CD4-positive, CD25-positive, alpha-beta regulatory T cell (primary cell): ENCODE results near the gene SSMEM1. TPM values are rescaled to one million over a fixed set of nuclear protein-coding genes. Genes with fewer than 3 reads are reported as not detected.
A peak's percentile ranks its signal among the peaks of the same experiment; 100 is the strongest.

Source experiments
- ATAC-seq, 2 donors: fragments of 150-1000 bp; cut with Tn5 transposase; one replicate each; pipeline ENCODE4 v1.10.0; 2021; ENCODE audit warnings: low read depth in 2 of 2, moderate number of reproducible peaks in 2 of 2, moderate library complexity in 1 of 2
- DNase-seq, 3 donors: peaks; one replicate each; pipeline versions ENCODE4 v3.0.0 to v3.0.0-alpha.2; 2012 to 2022; ENCODE audit warnings: mixed read lengths in 1 of 3
- H3K27ac ChIP-seq: one replicate; pipeline ENCODE4 v1.7.0; 2013; ENCODE audit warnings: mild to moderate bottlenecking, low read length; ENCODE audit not compliant: insufficient read depth, poor library complexity, severe bottlenecking
- H3K27me3 ChIP-seq: one replicate; pipeline ENCODE4 v1.7.0; 2013; ENCODE audit warnings: low read length; ENCODE audit not compliant: control insufficient read depth, insufficient read depth
- H3K36me3 ChIP-seq: one replicate; pipeline ENCODE4 v1.7.0; 2013; ENCODE audit warnings: mild to moderate bottlenecking, low read length, moderate library complexity; ENCODE audit not compliant: control insufficient read depth, insufficient read depth
- H3K4me1 ChIP-seq: 2 replicates; pipeline ENCODE4 v1.7.0; 2013; ENCODE audit warnings: mild to moderate bottlenecking, low read length; ENCODE audit not compliant: insufficient read depth, control insufficient read depth, poor library complexity, severe bottlenecking
- H3K4me3 ChIP-seq: one replicate; pipeline ENCODE4 v1.7.0; 2013; ENCODE audit warnings: low read depth, mild to moderate bottlenecking, low read length, moderate library complexity
- H3K9me3 ChIP-seq, 2 experiments: 1 replicate in 1 of 2; 2 replicates in 1 of 2; pipeline ENCODE4 v1.7.0; 2013; ENCODE audit warnings: low read length in 2 of 2, mild to moderate bottlenecking in 1 of 2, moderate library complexity in 1 of 2; ENCODE audit not compliant: control insufficient read depth in 2 of 2
- H3K27ac Mint-ChIP-seq, 3 donors: one replicate each; pipeline ENCODE4 v1.8.0; 2020 to 2022; ENCODE audit warnings: mild to moderate bottlenecking in 3 of 3, mixed read lengths in 3 of 3, moderate library complexity in 2 of 3
- H3K27me3 Mint-ChIP-seq: one replicate; pipeline ENCODE4 v1.8.0; 2022; ENCODE audit warnings: mild to moderate bottlenecking, mixed read lengths
- H3K36me3 Mint-ChIP-seq: one replicate; pipeline ENCODE4 v1.8.0; 2020; ENCODE audit warnings: mixed read lengths
- H3K4me1 Mint-ChIP-seq, 4 donors: one replicate each; pipeline ENCODE4 v1.8.0; 2020 to 2022; ENCODE audit warnings: mixed read lengths in 4 of 4, mild to moderate bottlenecking in 1 of 4
- H3K4me3 Mint-ChIP-seq, 4 donors: one replicate each; pipeline ENCODE4 v1.8.0; 2020 to 2022; ENCODE audit warnings: mild to moderate bottlenecking in 4 of 4, mixed read lengths in 4 of 4, moderate library complexity in 3 of 4
- H3K9me3 Mint-ChIP-seq, 7 donors: one replicate each; pipeline ENCODE4 v1.8.0; 2020 to 2022; ENCODE audit warnings: mixed read lengths in 7 of 7, mild to moderate bottlenecking in 3 of 7, moderate library complexity in 2 of 7
- polyA plus RNA-seq, 4 donors: library from polyadenylated mRNA; unstranded; fragments of 300-500 nt; fragmentation: Illumina TruSeq; gene quantifications; one replicate each; pipeline ENCODE4 v1.2.3, GENCODE V29; 2021
- total RNA-seq: library from RNA; stranded (reverse); gene quantifications from one replicate; pipeline ENCODE4 v1.2.3, GENCODE V29; 2022

Gene SSMEM1
- total and polyA plus RNA-seq, 5 donors from 2014 or later: not detected

GRCh38 chr7:130213828-130214227, 6.2 kb downstream of the SSMEM1 start:
- no peaks in the 10 kb centered on the region for H3K4me1 ChIP-seq
- H3K27me3 ChIP-seq: peaks cover 7% of the 10 kb centered on the region
- H3K9me3 ChIP-seq: no peaks in the 10 kb centered on the region
- Mint-ChIP-seq H3K4me3 (no peak overlapping the region), H3K9me3 (peaks cover 0 to 1% (median 0%) of the 10 kb centered on the region in 7 donors), H3K27me3 (peaks cover 28% of the 10 kb centered on the region), H3K36me3 (no peaks in the 10 kb centered on the region), H3K27ac (no peak overlapping the region), H3K4me1 (no peaks in the 10 kb centered on the region)
- ATAC-seq (no peak), DNase-seq (no peak)
- H3K4me3 ChIP-seq: no peak overlapping the region
- no peaks in the 10 kb centered on the region for H3K36me3 ChIP-seq
- no peak overlapping the region for H3K27ac ChIP-seq

DNA sequence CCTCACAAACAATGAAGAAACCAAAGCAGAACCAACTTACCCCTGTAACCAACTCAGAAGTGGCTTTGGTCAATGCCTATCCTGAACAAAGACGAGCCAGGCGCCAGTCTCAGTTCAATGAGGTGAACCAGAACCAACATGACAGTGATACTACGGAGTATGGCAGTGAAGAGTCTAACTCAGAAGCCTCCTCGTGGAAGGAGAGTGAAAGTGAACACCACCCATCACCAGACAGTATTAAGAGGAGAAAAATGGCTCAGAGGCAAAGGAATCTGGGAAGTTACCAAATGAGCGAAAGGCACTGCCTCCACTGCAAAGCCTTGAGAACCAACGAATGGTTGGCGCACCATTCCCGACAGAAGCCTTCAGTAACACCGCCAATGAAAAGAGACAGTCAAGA, 8.4 kb downstream of the SSMEM1 start:
- H3K9me3 ChIP-seq: no peaks in the 10 kb centered on the region
- no peaks in the 10 kb centered on the region for H3K4me1 ChIP-seq
- Mint-ChIP-seq H3K27ac (no peak overlapping the region), H3K4me1 (no peaks in the 10 kb centered on the region), H3K27me3 (peaks cover 24% of the 10 kb centered on the region), H3K36me3 (no peaks in the 10 kb centered on the region), H3K4me3 (no peak overlapping the region), H3K9me3 (peaks cover 0 to 1% (median 0%) of the 10 kb centered on the region in 7 donors)
- H3K4me3 ChIP-seq: no peak overlapping the region
- DNase-seq (no peak), ATAC-seq (no peak)
- no peaks in the 10 kb centered on the region for H3K36me3 ChIP-seq
- no peak overlapping the region for H3K27ac ChIP-seq
- H3K27me3 ChIP-seq: peaks cover 7% of the 10 kb centered on the region

DNA sequence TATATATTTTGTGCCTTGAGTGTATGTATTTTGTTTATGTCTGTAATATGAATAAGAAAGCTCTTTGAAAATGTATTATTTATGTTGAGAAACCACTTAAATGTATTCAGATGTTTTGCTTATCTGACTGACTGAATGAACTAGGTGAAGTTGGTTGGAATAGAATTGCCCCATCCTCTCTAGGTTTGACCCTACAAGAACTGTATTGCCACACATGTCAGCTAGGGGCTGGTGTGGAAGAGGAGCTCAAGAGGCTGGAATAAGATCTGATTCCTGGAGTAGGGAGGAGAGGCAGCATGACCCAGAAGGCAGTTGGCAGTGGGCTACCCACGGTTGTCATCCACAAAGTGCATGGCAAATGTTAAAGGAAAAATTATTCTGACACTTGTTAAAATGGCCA, 9.1 kb downstream of the SSMEM1 start:
- Histone ChIP-seq H3K27me3 (peaks cover 7% of the 10 kb centered on the region), H3K27ac (no peak overlapping the region), H3K4me3 (no peak overlapping the region), H3K36me3 (no peaks in the 10 kb centered on the region), H3K4me1 (no peaks in the 10 kb centered on the region), H3K9me3 (no peaks in the 10 kb centered on the region)
- H3K4me1 Mint-ChIP-seq: no peaks in the 10 kb centered on the region
- H3K27ac Mint-ChIP-seq: no peak overlapping the region
- DNase-seq (no peak), ATAC-seq (no peak)
- H3K36me3 Mint-ChIP-seq: no peaks in the 10 kb centered on the region
- H3K4me3 Mint-ChIP-seq: no peak overlapping the region
- H3K27me3 Mint-ChIP-seq: peaks cover 28% of the 10 kb centered on the region
- peaks cover 0 to 1% (median 0%) of the 10 kb centered on the region in 7 donors for H3K9me3 Mint-ChIP-seq

- no peaks in the 10 kb centered on the region for H3K36me3 Mint-ChIP-seq
- peak overlapping the region in 1 of 3 donors; percentile 47 for H3K27ac Mint-ChIP-seq
- DNase-seq (no peak), ATAC-seq (no peak)
- H3K4me1 Mint-ChIP-seq: peaks cover 0 to 1% (median 0%) of the 10 kb centered on the region in 4 donors
- H3K4me1 ChIP-seq: no peaks in the 10 kb centered on the region
- no peaks in the 10 kb centered on the region for H3K9me3 ChIP-seq
- peaks cover 0 to 3% (median 0%) of the 10 kb centered on the region in 7 donors for H3K9me3 Mint-ChIP-seq
- H3K4me3 Mint-ChIP-seq: no peak overlapping the region
- peaks cover 18% of the 10 kb centered on the region for H3K27me3 Mint-ChIP-seq
- H3K4me3 ChIP-seq: no peak overlapping the region
- peaks cover 7% of the 10 kb centered on the region for H3K27me3 ChIP-seq
- no peaks in the 10 kb centered on the region for H3K36me3 ChIP-seq
- no peak overlapping the region for H3K27ac ChIP-seq
Measured at GRCh38 chr7:130218806-130219620, 11.4 kb downstream of the SSMEM1 start.

DNA sequence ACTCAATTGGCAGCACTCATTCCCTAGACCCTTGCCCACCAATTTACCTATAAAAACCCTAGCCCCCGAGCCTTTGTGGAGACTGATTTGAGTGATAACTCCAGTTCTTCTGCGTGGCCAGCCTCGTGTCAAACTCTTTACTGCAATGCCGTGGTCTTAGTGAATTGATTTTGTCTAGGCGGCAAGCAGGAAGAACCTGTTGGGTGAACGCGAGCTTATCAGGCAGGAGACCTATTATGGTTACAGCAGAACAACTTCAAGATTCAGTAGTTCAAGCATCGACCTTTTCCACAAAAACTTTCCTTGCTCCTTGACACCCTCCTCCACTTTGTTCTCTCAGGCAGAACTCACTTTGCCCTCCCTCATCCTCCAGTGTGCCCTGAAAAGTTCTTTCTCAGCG, 12.2 kb downstream of the SSMEM1 start:
- H3K36me3 Mint-ChIP-seq: no peaks in the 10 kb centered on the region

GRCh38 chr7:130221746-130222145, 14.1 kb downstream of the SSMEM1 start:
- Mint-ChIP-seq H3K27me3 (peaks cover 6% of the 10 kb centered on the region), H3K9me3 (peaks cover 0 to 1% (median 0%) of the 10 kb centered on the region in 7 donors), H3K4me1 (peaks cover 0 to 2% (median 0%) of the 10 kb centered on the region in 4 donors), H3K27ac (no peak overlapping the region), H3K4me3 (no peak overlapping the region), H3K36me3 (no peaks in the 10 kb centered on the region)
- H3K36me3 ChIP-seq: no peaks in the 10 kb centered on the region
- no peak for DNase-seq
- H3K9me3 ChIP-seq: no peaks in the 10 kb centered on the region
- no peaks in the 10 kb centered on the region for H3K4me1 ChIP-seq
- H3K27ac ChIP-seq: no peak overlapping the region
- no peak overlapping the region for H3K4me3 ChIP-seq
- no peak for ATAC-seq
- H3K27me3 ChIP-seq: no peaks in the 10 kb centered on the region

More for the DNA sequence above, 12.2 kb downstream of the SSMEM1 start:
- Histone ChIP-seq H3K9me3 (no peaks in the 10 kb centered on the region), H3K4me1 (no peaks in the 10 kb centered on the region), H3K36me3 (no peaks in the 10 kb centered on the region), H3K27me3 (peaks cover 2% of the 10 kb centered on the region), H3K4me3 (no peak overlapping the region), H3K27ac (no peak overlapping the region)
- peaks cover 11% of the 10 kb centered on the region for H3K27me3 Mint-ChIP-seq
- ATAC-seq: no peak
- no peak overlapping the region for H3K4me3 Mint-ChIP-seq
- H3K9me3 Mint-ChIP-seq: peaks cover 0 to 3% (median 0%) of the 10 kb centered on the region in 7 donors
- peaks cover 0 to 2% (median 0%) of the 10 kb centered on the region in 4 donors for H3K4me1 Mint-ChIP-seq
- no peak for DNase-seq
- peak overlapping the region in 1 of 3 donors; percentile 47 for H3K27ac Mint-ChIP-seq

GRCh38 chr7:130223646-130224045, 16.0 kb downstream of the SSMEM1 start:
- no peaks in the 10 kb centered on the region for H3K9me3 ChIP-seq
- H3K36me3 ChIP-seq: no peaks in the 10 kb centered on the region
- H3K27ac ChIP-seq: no peak overlapping the region
- H3K4me1 ChIP-seq: no peaks in the 10 kb centered on the region
- Mint-ChIP-seq H3K4me1 (peaks cover 0 to 2% (median 0%) of the 10 kb centered on the region in 4 donors), H3K27me3 (peaks cover 6% of the 10 kb centered on the region), H3K36me3 (no peaks in the 10 kb centered on the region), H3K27ac (peak overlapping the region in 1 of 3 donors; percentile 44), H3K9me3 (peaks cover 0 to 1% (median 0%) of the 10 kb centered on the region in 7 donors), H3K4me3 (no peak overlapping the region)
- DNase-seq (no peak), ATAC-seq (no peak)
- H3K27me3 ChIP-seq: no peaks in the 10 kb centered on the region
- no peak overlapping the region for H3K4me3 ChIP-seq

- no peaks in the 10 kb centered on the region for H3K36me3 Mint-ChIP-seq
- Histone ChIP-seq H3K4me3 (no peak overlapping the region), H3K27ac (no peak overlapping the region), H3K27me3 (no peaks in the 10 kb centered on the region), H3K9me3 (no peaks in the 10 kb centered on the region), H3K36me3 (no peaks in the 10 kb centered on the region), H3K4me1 (no peaks in the 10 kb centered on the region)
- peak overlapping the region in 1 of 3 donors; percentile 44 for H3K27ac Mint-ChIP-seq
- H3K4me1 Mint-ChIP-seq: peaks cover 0 to 2% (median 0%) of the 10 kb centered on the region in 4 donors
- no peak overlapping the region for H3K4me3 Mint-ChIP-seq
- DNase-seq: peak in 1 of 3 donors; percentile 12
- no peak for ATAC-seq
- H3K9me3 Mint-ChIP-seq: peaks cover 0 to 1% (median 0%) of the 10 kb centered on the region in 7 donors
- peaks cover 6% of the 10 kb centered on the region for H3K27me3 Mint-ChIP-seq
Measured at GRCh38 chr7:130224210-130224609, 16.6 kb downstream of the SSMEM1 start.
